HEK293 (cell line): ENCODE results near the gene GPS1.
A peak's percentile ranks its signal among the peaks of the same experiment; 100 is the strongest.

Source experiments
- CTCF ChIA-PET: fragments of 350-600 bp; formaldehyde crosslinking; extraction: SDS; loops from one replicate; lab custom pipeline; 2021; ENCODE audit warnings: antibody characterized with exemption; lab: Yijun Ruan, JAX
- POLR2A ChIA-PET: fragments of 300-600 bp; formaldehyde crosslinking; extraction: SDS; loops from one replicate; lab custom pipeline; 2020; ENCODE audit warnings: antibody characterized with exemption, inconsistent platforms; lab: Yijun Ruan, JAX
- H3K27ac ChIP-seq: fragments of 200-500 bp; sonication (Bioruptor generic); 2 replicates; pipeline ENCODE4 v1.5.1; 2014; ENCODE audit warnings: low read depth, low read length, control low read depth, inconsistent platforms; ENCODE audit errors: extremely low read depth
- H3K36me3 ChIP-seq, 2 experiments: fragments of 200-500 bp in 1 of 2; sonication (Bioruptor generic) in 1 of 2; 1 replicate in 1 of 2; 2 replicates in 1 of 2; pipeline ENCODE4 v1.5.1; 2014 to 2017; ENCODE audit warnings: inconsistent platforms in 2 of 2, low read length in 2 of 2; ENCODE audit not compliant: control insufficient read depth in 2 of 2, insufficient read depth in 1 of 2
- H3K4me1 ChIP-seq: fragments of 200-500 bp; sonication (Bioruptor generic); 2 replicates; pipeline ENCODE4 v1.5.1; 2014; ENCODE audit warnings: mild to moderate bottlenecking, low read length, inconsistent platforms; ENCODE audit not compliant: control insufficient read depth, insufficient read depth
- H3K4me3 ChIP-seq: 2 replicates; pipeline ENCODE4 v1.5.1; 2011; ENCODE audit warnings: low read depth, mild to moderate bottlenecking, control low read depth, low read length, moderate library complexity
- H3K9me3 ChIP-seq: fragments of 200-500 bp; sonication (Bioruptor generic); 2 replicates; pipeline ENCODE4 v1.5.1; 2014; ENCODE audit warnings: low read depth, low read length, inconsistent platforms; ENCODE audit not compliant: control insufficient read depth, insufficient read depth
- GFI1B ChIP-seq: fragments of 450-650 bp; formaldehyde crosslinking; IDR thresholded peaks from 2 replicates; pipeline ENCODE4 v1.5.1; 2016; ENCODE audit warnings: missing biosample characterization, missing genetic modification characterization
- HOXD13 ChIP-seq: sonication (generic); formaldehyde crosslinking; IDR thresholded peaks from 2 replicates; pipeline ENCODE4 v1.8.0; 2022; ENCODE audit warnings: missing genetic modification reagents, borderline replicate concordance
- KLF8 ChIP-seq: fragments of 450-650 bp; formaldehyde crosslinking; IDR thresholded peaks from 2 replicates; pipeline ENCODE4 v1.5.1; 2016; ENCODE audit warnings: missing biosample characterization, missing genetic modification characterization
- REST ChIP-seq: fragments of 450-650 bp; formaldehyde crosslinking; IDR thresholded peaks from 2 replicates; pipeline ENCODE4 v1.5.1; 2016; ENCODE audit warnings: missing biosample characterization, missing genetic modification characterization
- ZIC2 ChIP-seq: fragments of 450-650 bp; formaldehyde crosslinking; IDR thresholded peaks from 2 replicates; pipeline ENCODE4 v1.5.1; 2016; ENCODE audit warnings: missing biosample characterization, missing genetic modification characterization
- ZNF114 ChIP-seq: fragments of 450-650 bp; formaldehyde crosslinking; IDR thresholded peaks from 2 replicates; pipeline ENCODE4 v1.5.0; 2017; ENCODE audit warnings: missing biosample characterization, missing genetic modification characterization
- ZNF133 ChIP-seq: fragments of 450-650 bp; formaldehyde crosslinking; IDR thresholded peaks from 2 replicates; pipeline ENCODE4 v1.5.1; 2016; ENCODE audit warnings: missing biosample characterization, missing genetic modification characterization
- ZNF202 ChIP-seq: fragments of 450-650 bp; formaldehyde crosslinking; IDR thresholded peaks from 2 replicates; pipeline ENCODE4 v1.5.1; 2016; ENCODE audit warnings: missing biosample characterization, missing genetic modification characterization, borderline replicate concordance
- ZNF223 ChIP-seq: fragments of 450-650 bp; formaldehyde crosslinking; IDR thresholded peaks from 2 replicates; pipeline ENCODE4 v1.5.1; 2016; ENCODE audit warnings: missing biosample characterization, missing genetic modification characterization
- ZNF280C ChIP-seq: fragments of 450-650 bp; formaldehyde crosslinking; IDR thresholded peaks from 2 replicates; pipeline ENCODE4 v1.5.1; 2016; ENCODE audit warnings: missing biosample characterization, missing genetic modification characterization
- ZNF311 ChIP-seq: fragments of 450-650 bp; formaldehyde crosslinking; IDR thresholded peaks from 2 replicates; pipeline ENCODE4 v1.5.1; 2017; ENCODE audit warnings: missing biosample characterization, missing genetic modification characterization, borderline replicate concordance
- ZNF350 ChIP-seq: fragments of 450-650 bp; formaldehyde crosslinking; IDR thresholded peaks from 2 replicates; pipeline ENCODE4 v1.5.0; 2017; ENCODE audit warnings: missing biosample characterization, mild to moderate bottlenecking, missing genetic modification characterization
- ZNF366 ChIP-seq: fragments of 450-650 bp; formaldehyde crosslinking; conservative IDR thresholded peaks from 2 replicates; pipeline ENCODE4 v1.5.1; 2016; ENCODE audit warnings: missing biosample characterization, missing genetic modification characterization
- ZNF423 ChIP-seq: fragments of 450-650 bp; formaldehyde crosslinking; IDR thresholded peaks from 2 replicates; pipeline ENCODE4 v1.5.1; 2016; ENCODE audit warnings: missing biosample characterization, missing genetic modification characterization
- ZNF561 ChIP-seq: fragments of 450-650 bp; IDR thresholded peaks from 2 replicates; pipeline ENCODE4 v1.5.1; 2018; ENCODE audit warnings: missing biosample characterization, missing genetic modification characterization, borderline replicate concordance
- ZNF792 ChIP-seq: fragments of 450-650 bp; formaldehyde crosslinking; IDR thresholded peaks from 2 replicates; pipeline ENCODE4 v1.5.1; 2016; ENCODE audit warnings: missing biosample characterization, missing genetic modification characterization
- ZNF830 ChIP-seq: fragments of 450-650 bp; IDR thresholded peaks from 2 replicates; pipeline ENCODE4 v1.5.0; 2018; ENCODE audit warnings: missing biosample characterization, missing genetic modification characterization, low read depth, mild to moderate bottlenecking, moderate library complexity
- TF ChIP-seq, protein P1 (sequence below): fragments of 450-650 bp; formaldehyde crosslinking; IDR thresholded peaks from 2 replicates; pipeline ENCODE4 v1.5.1; 2016; ENCODE audit warnings: missing biosample characterization, missing genetic modification characterization

GPS1 gene

DNA sequence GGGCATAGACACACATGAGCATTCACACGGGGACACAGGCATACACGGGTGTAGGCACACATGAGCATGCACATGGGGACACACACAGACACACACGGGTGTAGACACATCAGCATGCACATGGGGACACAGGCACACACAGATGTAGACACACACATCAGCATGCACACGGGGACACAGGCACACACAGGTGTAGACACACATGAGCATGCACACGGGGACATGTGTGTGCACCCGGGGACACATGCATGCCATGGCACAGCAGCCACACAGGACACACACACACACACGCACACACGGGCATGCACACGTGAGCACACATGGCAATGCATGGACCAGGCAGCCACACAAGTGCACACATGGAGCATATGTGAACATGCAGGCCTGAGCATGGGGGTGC lies 9.0 kb upstream of the GPS1 start:
- H3K36me3 ChIP-seq, result peaks cover 0 to 17% of the 10 kb centered on the region in 2 experiments; a peak in 1 of 3 replicates
- POLR2A ChIA-PET, result interaction anchor here (1.8 kb wide), 2 partner anchors 12 to 17 kb away, joined by 4 to 5 read pairs; partner anchors contain the start of gene RAC3
- no peaks in the 10 kb centered on the region for H3K9me3 ChIP-seq
- H3K4me1 ChIP-seq, result no peaks in the 10 kb centered on the region
- no peak overlapping the region for H3K27ac ChIP-seq
- CTCF ChIA-PET, result interaction anchor here (0.6 kb wide), 2 partner anchors 21 to 310 kb away, joined by 3 to 4 read pairs; no protein-coding TSS in a partner anchor
- TF ChIP-seq ZNF223 (tag by site-specific recombination) (0 out of 2 replicates have a peak, but pooled peaks have one; percentile 38), ZNF202 (tag by site-specific recombination) (no peak), GFI1B (tag by site-specific recombination) (no peak)
- no peak overlapping the region for H3K4me3 ChIP-seq

DNA sequence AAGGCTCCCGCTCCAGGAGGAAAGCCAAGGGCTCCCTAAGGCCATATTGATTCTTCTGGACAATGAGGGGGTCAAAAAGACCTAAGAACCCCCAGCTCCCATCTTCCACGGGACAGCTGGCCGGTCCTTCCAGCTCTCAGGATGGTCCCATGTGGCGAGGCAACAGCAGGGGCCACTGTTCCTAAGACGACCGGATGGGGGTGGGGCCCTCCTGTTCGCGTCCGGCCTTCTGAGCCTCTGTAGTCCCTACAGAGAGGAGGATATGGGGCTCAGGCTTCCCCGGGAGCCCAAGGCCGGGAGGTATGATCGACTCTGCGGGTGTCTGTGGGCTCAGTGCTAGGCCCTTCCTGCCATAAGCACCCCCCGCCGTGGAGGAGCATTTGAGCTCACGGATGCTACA lies 8.2 kb upstream of the GPS1 start:
- POLR2A ChIA-PET, result interaction anchor here (0.6 to 1.8 kb wide), 5 partner anchors 16 to 150 kb away, joined by 3 to 7 read pairs (median 5); no protein-coding TSS in a partner anchor
- TF ChIP-seq ZIC2 (tag by site-specific recombination) (peak; percentile 64), ZNF280C (tag by site-specific recombination) (no peak), ZNF423 (tag by site-specific recombination) (no peak)

GRCh38 chr17:82045936-82046484 lies 5.7 kb upstream of the GPS1 start:
- H3K36me3 ChIP-seq, result peaks cover 0 to 49% of the 10 kb centered on the region in 2 experiments; a peak in 1 of 3 replicates
- POLR2A ChIA-PET, result interaction anchor here (1.3 kb wide), 2 partner anchors 8 to 10 kb away, joined by 3 read pairs; partner anchors contain the start of gene DCXR
- TF ChIP-seq ZNF830, result no peak
- no peak for TF ChIP-seq ZNF311 (tag by site-specific recombination)
- TF ChIP-seq ZNF366, result no peak
- TF ChIP-seq, protein P1, sequence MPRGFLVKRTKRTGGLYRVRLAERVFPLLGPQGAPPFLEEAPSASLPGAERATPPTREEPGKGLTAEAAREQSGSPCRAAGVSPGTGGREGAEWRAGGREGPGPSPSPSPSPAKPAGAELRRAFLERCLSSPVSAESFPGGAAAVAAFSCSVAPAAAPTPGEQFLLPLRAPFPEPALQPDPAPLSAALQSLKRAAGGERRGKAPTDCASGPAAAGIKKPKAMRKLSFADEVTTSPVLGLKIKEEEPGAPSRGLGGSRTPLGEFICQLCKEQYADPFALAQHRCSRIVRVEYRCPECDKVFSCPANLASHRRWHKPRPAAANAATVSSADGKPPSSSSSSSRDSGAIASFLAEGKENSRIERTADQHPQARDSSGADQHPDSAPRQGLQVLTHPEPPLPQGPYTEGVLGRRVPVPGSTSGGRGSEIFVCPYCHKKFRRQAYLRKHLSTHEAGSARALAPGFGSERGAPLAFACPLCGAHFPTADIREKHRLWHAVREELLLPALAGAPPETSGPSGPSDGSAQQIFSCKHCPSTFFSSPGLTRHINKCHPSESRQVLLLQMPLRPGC (tag by site-specific recombination), result no peak
- CTCF ChIA-PET, result no interaction called here
- no peak overlapping the region for H3K27ac ChIP-seq
- no peak overlapping the region for H3K4me3 ChIP-seq
- H3K4me1 ChIP-seq, result peaks cover 3% of the 10 kb centered on the region; the same call in 1 of the 2 replicates
- H3K9me3 ChIP-seq, result no peaks in the 10 kb centered on the region

More for the DNA sequence above, 8.2 kb upstream of the GPS1 start:
- Histone ChIP-seq H3K4me3 (no peak overlapping the region), H3K9me3 (no peaks in the 10 kb centered on the region), H3K27ac (no peak overlapping the region), H3K36me3 (peaks cover 0 to 26% of the 10 kb centered on the region in 2 experiments; a peak in 1 of 3 replicates), H3K4me1 (no peaks in the 10 kb centered on the region)
- CTCF ChIA-PET, result interaction anchor here (0.6 to 1.0 kb wide), 4 partner anchors 8 to 310 kb away, joined by 3 to 5 read pairs (median 4); no protein-coding TSS in a partner anchor

DNA sequence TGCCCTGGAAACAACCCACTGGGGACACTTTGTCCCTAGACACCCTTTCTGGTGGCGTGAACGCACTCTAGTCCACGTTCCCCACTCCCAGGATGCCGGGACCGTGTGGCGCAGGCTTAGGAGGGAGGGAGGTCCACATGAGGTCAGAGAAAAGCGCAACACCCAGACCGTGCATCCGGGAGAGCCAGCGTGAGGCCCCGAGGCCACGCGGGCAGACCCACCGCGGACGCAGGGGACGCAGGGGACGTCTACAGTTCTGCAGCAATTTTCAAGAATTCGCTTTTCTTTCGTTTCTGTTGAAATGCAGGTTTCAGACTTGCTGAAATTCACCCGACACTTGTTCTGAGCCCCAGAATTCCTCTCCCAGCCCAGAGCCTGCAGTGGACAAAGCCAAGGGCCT lies 4.8 kb upstream of the GPS1 start:
- H3K4me1 ChIP-seq, result peaks cover 3% of the 10 kb centered on the region; the same call in 1 of the 2 replicates
- TF ChIP-seq ZNF561 (tag by site-specific recombination), result no peak
- TF ChIP-seq ZNF133 (tag by site-specific recombination), result no peak
- TF ChIP-seq ZNF114 (tag by site-specific recombination), result no peak
- no peak for TF ChIP-seq ZNF350 (tag by site-specific recombination)
- TF ChIP-seq ZNF792, result no peak
- TF ChIP-seq REST (tag by site-specific recombination), result no peak
- TF ChIP-seq KLF8 (tag by site-specific recombination), result no peak
- TF ChIP-seq HOXD13, result no peak

More for the DNA sequence above, 4.8 kb upstream of the GPS1 start:
- Histone ChIP-seq H3K27ac (no peak overlapping the region), H3K36me3 (peaks cover 0 to 49% of the 10 kb centered on the region in 2 experiments; a peak in 1 of 3 replicates), H3K9me3 (no peaks in the 10 kb centered on the region), H3K4me3 (no peak overlapping the region)
- ChIA-PET CTCF (no interaction called here), POLR2A (interaction anchor here (1.3 kb wide), 2 partner anchors 9 kb away, joined by 3 read pairs; partner anchors contain the start of gene DCXR)
